Activated B cell treated with CpG ODN at 0.5 μM for 24 hours (primary cell): ENCODE measurements around the gene ASPDH. TPM values are rescaled to one million over a fixed set of nuclear protein-coding genes. Genes with fewer than 3 reads are reported as not detected.

Experiments used
- ATAC-seq: fragments of 200-7000 bp; cut with Tn5 transposase; one replicate; pipeline ENCODE4 v1.10.0; 2021; ENCODE audit warnings: low read depth, mild to moderate bottlenecking, moderate library complexity
- CTCF ChIA-PET: fragments of 350-600 bp; sonication (Branson Sonifier 250); formaldehyde crosslinking; loops from one replicate; lab custom pipeline; 2021; ENCODE audit warnings: antibody characterized with exemption; lab: Charles Lee
- POLR2A ChIA-PET: fragments of 350-600 bp; sonication (Branson Sonifier 250); formaldehyde crosslinking; loops from one replicate; lab custom pipeline; 2021; ENCODE audit warnings: antibody characterized with exemption; lab: Charles Lee
- DNase-seq: peaks from one replicate; pipeline ENCODE4 v3.0.0; 2022
- H3K27ac Mint-ChIP-seq: one replicate; pipeline ENCODE4 v1.8.0; 2020; ENCODE audit warnings: mixed read lengths
- H3K27me3 Mint-ChIP-seq: one replicate; pipeline ENCODE4 v1.8.0; 2021; ENCODE audit warnings: mixed read lengths
- H3K36me3 Mint-ChIP-seq: one replicate; pipeline ENCODE4 v1.8.0; 2021; ENCODE audit warnings: low read depth, mixed read lengths
- H3K4me1 Mint-ChIP-seq: one replicate; pipeline ENCODE4 v1.8.0; 2021; ENCODE audit warnings: mixed read lengths
- H3K4me3 Mint-ChIP-seq: one replicate; pipeline ENCODE4 v1.8.0; 2020; ENCODE audit warnings: mild to moderate bottlenecking, mixed read lengths
- H3K9me3 Mint-ChIP-seq: one replicate; pipeline ENCODE4 v1.8.0; 2020; ENCODE audit warnings: mixed read lengths
- intact Hi-C: fragments of 100-400 bp; cut with micrococcal nuclease; formaldehyde crosslinking; loops from one replicate; pipeline ENCODE4 v1.15.1; 2024
- total RNA-seq: library from RNA; stranded (reverse); gene quantifications from 2 replicates; pipeline ENCODE4 v1.2.3, GENCODE V29; 2022
- TF ChIP-seq, protein P1 (sequence below): fragments of 200-600 bp; IDR thresholded peaks from one replicate; pipeline ENCODE4 v1.8.0; 2022; ENCODE audit warnings: antibody characterized with exemption, mild to moderate bottlenecking

Gene ASPDH
- total RNA-seq, 1 donor from 2014 or later, result not detected

DNA sequence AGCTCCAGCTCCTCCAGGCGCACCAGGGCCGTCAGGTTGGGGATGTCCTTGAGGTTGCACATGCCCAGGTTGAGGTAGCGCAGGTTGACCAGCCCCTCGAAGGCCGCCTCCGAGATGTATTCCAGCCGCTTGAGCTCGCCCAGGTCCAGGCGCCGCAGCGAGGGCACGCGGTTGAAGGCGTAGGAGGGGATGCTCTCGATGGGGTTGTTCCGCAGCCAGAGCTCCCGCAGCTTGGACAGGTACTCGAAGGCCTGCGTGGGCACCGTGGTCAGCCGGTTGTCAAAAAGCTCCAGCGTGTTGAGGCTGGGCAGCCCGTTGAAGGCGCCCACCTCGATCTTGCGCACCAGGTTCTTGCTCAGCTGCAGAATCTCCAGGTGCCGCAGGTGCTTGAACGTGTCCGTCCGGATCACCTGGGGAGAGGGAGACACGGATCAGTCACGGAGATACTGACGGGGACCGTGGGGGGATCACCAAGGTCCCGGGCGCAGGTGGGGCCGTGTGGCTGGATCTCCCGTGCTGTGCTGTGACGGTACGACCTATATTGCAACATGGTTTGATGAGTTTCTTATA, 5.4 kb upstream of the ASPDH start:
- intact Hi-C loops, result no loop called here
- ATAC-seq, result no peak
- H3K36me3 Mint-ChIP-seq, result no peaks in the 10 kb centered on the region
- no peaks in the 10 kb centered on the region for H3K9me3 Mint-ChIP-seq
- H3K27me3 Mint-ChIP-seq, result peaks cover 7% of the 10 kb centered on the region
- no peak overlapping the region for H3K27ac Mint-ChIP-seq
- H3K4me3 Mint-ChIP-seq, result no peak overlapping the region
- POLR2A ChIA-PET, result interaction anchor here (0.6 kb wide), 1 partner anchor 30 kb away, joined by 3 read pairs; no protein-coding TSS in a partner anchor
- H3K4me1 Mint-ChIP-seq, result no peaks in the 10 kb centered on the region
- TF ChIP-seq, protein P1, sequence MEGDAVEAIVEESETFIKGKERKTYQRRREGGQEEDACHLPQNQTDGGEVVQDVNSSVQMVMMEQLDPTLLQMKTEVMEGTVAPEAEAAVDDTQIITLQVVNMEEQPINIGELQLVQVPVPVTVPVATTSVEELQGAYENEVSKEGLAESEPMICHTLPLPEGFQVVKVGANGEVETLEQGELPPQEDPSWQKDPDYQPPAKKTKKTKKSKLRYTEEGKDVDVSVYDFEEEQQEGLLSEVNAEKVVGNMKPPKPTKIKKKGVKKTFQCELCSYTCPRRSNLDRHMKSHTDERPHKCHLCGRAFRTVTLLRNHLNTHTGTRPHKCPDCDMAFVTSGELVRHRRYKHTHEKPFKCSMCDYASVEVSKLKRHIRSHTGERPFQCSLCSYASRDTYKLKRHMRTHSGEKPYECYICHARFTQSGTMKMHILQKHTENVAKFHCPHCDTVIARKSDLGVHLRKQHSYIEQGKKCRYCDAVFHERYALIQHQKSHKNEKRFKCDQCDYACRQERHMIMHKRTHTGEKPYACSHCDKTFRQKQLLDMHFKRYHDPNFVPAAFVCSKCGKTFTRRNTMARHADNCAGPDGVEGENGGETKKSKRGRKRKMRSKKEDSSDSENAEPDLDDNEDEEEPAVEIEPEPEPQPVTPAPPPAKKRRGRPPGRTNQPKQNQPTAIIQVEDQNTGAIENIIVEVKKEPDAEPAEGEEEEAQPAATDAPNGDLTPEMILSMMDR, result no peak
- no peak for DNase-seq
- CTCF ChIA-PET, result no interaction called here

DNA sequence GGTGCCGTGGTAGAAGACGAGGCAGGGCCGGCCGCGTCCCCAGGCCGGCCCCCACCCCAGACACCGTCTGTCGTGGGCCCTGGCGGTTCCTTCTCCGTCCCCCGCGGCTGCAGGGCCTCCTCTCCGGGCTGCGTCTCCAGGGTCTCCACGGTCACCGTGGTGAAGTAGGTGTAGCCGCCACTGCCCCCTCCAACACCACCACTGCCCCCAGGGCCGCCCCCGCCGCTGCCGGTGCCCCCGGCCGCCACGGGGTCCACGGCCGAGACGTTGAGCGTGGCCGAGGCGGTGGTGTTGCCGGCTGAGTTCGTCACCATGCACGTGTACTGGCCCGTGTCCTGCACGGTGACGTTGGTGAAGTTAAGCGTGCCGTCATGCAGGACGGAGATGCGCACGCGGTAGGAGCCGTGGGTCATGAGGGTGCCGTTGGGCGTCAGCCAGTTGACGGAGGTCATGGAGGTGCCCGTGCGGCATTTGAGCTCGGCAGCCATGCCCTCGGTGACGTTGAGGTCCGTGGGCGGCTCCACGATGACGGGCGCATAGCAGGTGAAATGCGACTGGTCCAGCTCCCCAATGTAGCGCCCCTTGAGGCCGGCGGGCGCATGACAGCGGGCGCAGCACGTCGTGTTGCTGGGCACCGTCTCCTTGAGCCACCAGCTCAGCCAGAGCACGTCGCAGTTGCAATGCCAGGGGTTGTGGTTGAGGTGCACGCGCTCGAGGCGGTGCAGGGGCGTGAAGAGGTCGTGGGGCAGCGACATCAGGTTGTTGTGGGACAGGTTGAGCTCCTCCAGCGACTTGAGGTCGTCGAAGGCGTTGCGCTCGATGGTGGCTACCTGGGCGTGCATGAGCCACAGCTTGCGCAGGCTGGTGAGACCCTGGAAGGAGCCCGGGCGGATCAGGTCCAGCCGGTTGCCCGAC, 4.6 kb upstream of the ASPDH start:
- H3K9me3 Mint-ChIP-seq, result no peaks in the 10 kb centered on the region
- no peak overlapping the region for H3K27ac Mint-ChIP-seq
- ATAC-seq (no peak), DNase-seq (no peak)
- H3K4me3 Mint-ChIP-seq, result no peak overlapping the region
- intact Hi-C loops, result no loop called here
- POLR2A ChIA-PET, result no interaction called here
- peaks cover 8% of the 10 kb centered on the region for H3K27me3 Mint-ChIP-seq
- TF ChIP-seq, protein P1, result no peak
- no peaks in the 10 kb centered on the region for H3K36me3 Mint-ChIP-seq
- H3K4me1 Mint-ChIP-seq, result no peaks in the 10 kb centered on the region
- CTCF ChIA-PET, result no interaction called here

DNA sequence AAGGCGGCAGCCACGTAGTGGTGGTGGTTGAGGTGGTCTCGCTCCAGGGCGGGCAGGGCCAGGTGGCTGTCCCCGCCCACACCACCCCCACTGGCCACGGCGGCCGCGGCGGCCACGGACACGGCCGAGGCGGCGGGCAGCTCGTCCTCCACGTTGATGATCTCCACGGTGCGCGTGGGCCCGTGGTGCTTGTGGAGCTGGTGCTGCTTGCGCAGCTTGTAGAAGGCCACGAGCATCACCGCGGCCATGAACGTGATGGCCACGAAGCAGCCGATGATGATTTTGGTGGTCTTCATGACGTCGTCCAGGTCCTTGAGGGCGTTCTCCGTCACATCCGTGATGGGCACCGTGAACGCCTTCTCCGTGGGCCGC, 4.0 kb upstream of the ASPDH start:
- DNase-seq (no peak), ATAC-seq (no peak)
- ChIA-PET CTCF (no interaction called here), POLR2A (no interaction called here)
- Mint-ChIP-seq H3K4me3 (no peak overlapping the region), H3K27ac (no peak overlapping the region), H3K27me3 (peaks cover 8% of the 10 kb centered on the region), H3K4me1 (no peaks in the 10 kb centered on the region), H3K9me3 (no peaks in the 10 kb centered on the region), H3K36me3 (no peaks in the 10 kb centered on the region)
- TF ChIP-seq, protein P1, result no peak
- intact Hi-C loops, result no loop called here

DNA sequence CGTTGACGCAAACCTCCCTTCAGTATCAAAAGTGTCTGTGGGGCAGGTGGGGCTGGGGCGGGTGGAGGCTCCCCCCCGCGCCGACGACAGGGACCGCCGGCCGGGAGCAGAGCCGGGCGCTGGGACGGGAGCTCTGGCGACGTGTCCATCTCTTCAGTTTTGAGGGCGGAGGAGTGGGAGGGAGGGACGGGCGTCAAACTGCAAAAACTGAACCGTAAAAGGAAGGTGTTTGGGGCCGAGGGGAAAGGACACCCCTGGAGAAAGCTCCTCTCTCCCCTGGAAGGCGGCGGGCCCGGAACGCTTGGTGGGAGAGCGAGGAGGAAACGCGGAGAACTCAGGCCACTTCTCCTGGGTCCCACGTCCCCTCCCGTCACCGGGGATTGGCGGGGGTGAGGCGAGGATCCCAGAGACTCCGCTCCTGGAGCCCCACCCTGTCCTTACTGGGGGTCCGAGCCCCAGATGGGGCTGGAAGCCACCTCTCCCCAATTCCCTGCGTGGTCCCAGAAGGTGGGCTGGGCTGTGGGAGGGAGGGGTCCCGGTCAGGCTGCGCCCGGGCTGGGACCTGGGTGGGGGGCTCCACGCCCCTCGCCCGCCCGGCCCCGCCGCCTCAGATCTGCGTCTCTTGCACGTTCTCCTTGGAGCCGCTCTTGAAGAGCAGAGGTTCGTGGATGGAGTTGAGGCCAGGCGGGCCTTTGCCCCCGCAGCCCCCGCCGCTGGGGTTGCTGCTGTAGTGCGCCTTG, 3.4 kb upstream of the ASPDH start:
- no peak overlapping the region for H3K27ac Mint-ChIP-seq
- CTCF ChIA-PET, result no interaction called here
- peaks cover 8% of the 10 kb centered on the region for H3K27me3 Mint-ChIP-seq
- POLR2A ChIA-PET, result interaction anchor here (0.6 kb wide), 1 partner anchor 91 kb away, joined by 3 read pairs; no protein-coding TSS in a partner anchor
- ATAC-seq (no peak), DNase-seq (no peak)
- TF ChIP-seq, protein P1, result no peak
- H3K4me3 Mint-ChIP-seq, result no peak overlapping the region
- intact Hi-C loops, result no loop called here
- H3K4me1 Mint-ChIP-seq, result no peaks in the 10 kb centered on the region
- no peaks in the 10 kb centered on the region for H3K9me3 Mint-ChIP-seq
- no peaks in the 10 kb centered on the region for H3K36me3 Mint-ChIP-seq

DNA sequence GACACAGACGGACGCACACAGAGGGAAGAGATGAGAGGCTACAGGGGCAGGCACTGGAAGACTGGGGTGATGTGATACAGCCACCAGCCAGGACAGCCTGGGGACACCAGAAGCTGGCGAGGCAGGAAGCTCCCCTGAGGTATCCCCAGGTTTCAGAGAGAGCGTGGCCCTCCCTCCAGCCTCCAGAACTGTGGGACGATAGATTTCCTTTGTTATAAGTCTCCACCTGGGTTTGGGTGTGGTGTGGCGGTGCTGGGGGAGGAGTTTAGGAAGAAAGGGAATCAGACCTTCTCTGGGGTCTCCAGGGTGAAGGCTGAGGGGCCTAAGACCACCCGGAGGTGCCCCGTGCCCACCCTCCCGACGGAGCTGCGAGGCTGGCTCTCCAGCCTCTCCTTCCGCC, 2.7 kb upstream of the ASPDH start:
- Mint-ChIP-seq H3K9me3 (no peaks in the 10 kb centered on the region), H3K36me3 (no peaks in the 10 kb centered on the region)

More for the DNA sequence above, 2.7 kb upstream of the ASPDH start:
- Mint-ChIP-seq H3K4me3 (no peak overlapping the region), H3K4me1 (peaks cover 4% of the 10 kb centered on the region), H3K27ac (no peak overlapping the region), H3K27me3 (peaks cover 8% of the 10 kb centered on the region)
- ChIA-PET POLR2A (interaction anchor here (0.6 kb wide), 1 partner anchor 90 kb away, joined by 3 read pairs; no protein-coding TSS in a partner anchor), CTCF (no interaction called here)
- DNase-seq (no peak), ATAC-seq (no peak)
- intact Hi-C loops, result no loop called here
- TF ChIP-seq, protein P1, result no peak
